ENCODE results near the gene ADAR.
"Not testable (repeated sequence)": the region's sequence is repeated elsewhere in the genome, so short reads cannot be mapped to it uniquely, and the experiment has no call there.

ADAR gene, protein sequence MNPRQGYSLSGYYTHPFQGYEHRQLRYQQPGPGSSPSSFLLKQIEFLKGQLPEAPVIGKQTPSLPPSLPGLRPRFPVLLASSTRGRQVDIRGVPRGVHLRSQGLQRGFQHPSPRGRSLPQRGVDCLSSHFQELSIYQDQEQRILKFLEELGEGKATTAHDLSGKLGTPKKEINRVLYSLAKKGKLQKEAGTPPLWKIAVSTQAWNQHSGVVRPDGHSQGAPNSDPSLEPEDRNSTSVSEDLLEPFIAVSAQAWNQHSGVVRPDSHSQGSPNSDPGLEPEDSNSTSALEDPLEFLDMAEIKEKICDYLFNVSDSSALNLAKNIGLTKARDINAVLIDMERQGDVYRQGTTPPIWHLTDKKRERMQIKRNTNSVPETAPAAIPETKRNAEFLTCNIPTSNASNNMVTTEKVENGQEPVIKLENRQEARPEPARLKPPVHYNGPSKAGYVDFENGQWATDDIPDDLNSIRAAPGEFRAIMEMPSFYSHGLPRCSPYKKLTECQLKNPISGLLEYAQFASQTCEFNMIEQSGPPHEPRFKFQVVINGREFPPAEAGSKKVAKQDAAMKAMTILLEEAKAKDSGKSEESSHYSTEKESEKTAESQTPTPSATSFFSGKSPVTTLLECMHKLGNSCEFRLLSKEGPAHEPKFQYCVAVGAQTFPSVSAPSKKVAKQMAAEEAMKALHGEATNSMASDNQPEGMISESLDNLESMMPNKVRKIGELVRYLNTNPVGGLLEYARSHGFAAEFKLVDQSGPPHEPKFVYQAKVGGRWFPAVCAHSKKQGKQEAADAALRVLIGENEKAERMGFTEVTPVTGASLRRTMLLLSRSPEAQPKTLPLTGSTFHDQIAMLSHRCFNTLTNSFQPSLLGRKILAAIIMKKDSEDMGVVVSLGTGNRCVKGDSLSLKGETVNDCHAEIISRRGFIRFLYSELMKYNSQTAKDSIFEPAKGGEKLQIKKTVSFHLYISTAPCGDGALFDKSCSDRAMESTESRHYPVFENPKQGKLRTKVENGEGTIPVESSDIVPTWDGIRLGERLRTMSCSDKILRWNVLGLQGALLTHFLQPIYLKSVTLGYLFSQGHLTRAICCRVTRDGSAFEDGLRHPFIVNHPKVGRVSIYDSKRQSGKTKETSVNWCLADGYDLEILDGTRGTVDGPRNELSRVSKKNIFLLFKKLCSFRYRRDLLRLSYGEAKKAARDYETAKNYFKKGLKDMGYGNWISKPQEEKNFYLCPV

DNA sequence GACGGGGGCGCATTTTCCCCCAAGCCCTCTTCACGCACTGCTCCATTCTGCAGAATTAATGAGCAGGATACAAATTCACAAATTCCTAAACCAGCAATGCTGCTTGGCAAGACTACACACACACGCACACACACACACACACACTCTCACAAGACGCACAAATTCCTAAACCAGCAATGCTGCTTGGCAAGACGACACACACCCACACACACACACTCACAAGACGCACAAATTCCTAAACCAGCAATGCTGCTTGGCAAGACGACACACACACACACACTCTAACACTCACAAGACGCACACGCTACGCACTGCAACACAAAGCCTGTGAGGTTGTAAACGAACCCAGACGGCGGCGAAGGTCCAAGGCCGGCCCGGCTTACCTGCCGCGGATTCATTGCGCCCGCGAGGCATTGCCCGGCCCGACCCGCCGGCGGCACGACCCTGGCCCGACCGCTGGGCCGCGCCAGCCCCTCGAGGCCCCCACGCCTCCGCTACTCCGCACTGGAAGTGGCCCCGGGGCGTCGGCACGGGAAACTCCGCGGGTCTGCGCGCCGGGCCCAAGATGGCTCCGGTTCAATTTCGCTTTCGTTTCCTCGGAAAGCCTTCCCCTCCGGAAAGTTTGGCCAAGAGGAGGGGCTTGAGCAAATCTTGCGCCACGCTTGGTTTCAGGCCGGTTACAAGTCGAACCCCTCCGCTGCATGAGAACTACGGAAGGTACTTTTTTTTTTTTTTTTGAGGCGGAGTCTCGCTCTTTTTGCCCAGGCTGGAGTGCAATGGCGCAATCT lies at the start of gene ADAR:
Gene ADAR (minus strand): TSS at position 578 of the 788 bp plus-strand sequence. CDS start 180 bp downstream, at position 398.
- DNase-seq (ENCODE audit: low read depth), result peak; percentile 99

DNA sequence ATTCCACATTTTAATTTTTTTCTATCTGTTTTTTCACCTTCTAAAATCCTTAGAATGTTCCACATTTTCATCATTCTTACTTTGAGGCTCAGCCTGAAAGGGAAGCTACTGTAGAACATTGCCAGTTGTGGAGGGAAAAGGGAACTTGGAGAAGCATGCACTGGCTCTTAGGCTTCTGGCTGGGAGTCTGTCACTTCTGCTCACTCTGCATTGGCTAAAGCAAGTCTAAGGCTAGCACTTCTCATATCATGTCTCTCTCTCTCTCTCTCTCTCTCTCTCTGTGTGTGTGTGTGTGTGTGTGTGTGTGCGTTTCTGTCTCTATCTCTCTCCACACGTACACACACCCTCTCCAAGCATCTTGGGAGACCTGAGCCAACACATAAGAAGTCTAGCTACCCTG lies 49.6 kb upstream of the ADAR start:
- DNase-seq (ENCODE audit: low read depth), result no peak

DNA sequence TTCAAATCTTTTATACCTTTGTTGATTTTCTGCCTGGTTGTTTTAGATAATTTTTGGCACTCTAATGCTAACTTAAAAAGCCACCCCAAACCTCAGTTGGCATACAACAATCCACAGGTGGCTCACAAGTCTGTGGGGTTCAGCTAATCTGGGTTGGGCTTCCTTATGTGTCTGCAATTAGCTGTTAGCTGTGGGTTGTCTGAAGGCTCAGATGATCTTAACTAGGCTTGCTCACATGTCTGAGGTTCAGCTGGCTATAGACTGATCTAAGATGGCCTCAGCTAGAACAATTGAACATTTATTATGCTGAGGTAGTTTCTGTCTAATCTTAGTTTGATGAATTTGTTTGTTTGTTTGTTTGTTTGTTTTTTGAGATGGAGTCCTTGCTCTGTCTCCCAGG lies 44.9 kb upstream of the ADAR start:
- no peak for DNase-seq (ENCODE audit: low read depth)

DNA sequence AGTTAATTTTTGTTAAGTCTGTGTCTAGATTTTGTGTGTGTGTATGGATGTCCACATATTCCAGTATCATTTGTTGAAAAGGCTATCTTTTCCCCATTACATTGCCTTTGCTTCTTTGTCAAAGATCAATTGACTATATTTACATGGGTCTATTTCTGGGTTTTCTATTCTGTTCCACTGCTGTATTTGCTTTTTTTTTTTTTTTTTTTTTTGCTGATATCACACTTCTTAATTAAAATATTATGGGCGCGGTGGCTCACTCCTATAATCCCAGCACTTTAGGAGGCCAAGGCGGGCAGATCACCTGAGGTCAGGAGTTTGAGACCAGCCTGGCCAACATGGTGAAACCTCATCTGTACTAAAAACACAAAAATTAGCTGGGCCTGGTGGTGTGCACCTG lies 36.7 kb upstream of the ADAR start:
- not testable (repeated sequence) for DNase-seq (ENCODE audit: low read depth)

DNA sequence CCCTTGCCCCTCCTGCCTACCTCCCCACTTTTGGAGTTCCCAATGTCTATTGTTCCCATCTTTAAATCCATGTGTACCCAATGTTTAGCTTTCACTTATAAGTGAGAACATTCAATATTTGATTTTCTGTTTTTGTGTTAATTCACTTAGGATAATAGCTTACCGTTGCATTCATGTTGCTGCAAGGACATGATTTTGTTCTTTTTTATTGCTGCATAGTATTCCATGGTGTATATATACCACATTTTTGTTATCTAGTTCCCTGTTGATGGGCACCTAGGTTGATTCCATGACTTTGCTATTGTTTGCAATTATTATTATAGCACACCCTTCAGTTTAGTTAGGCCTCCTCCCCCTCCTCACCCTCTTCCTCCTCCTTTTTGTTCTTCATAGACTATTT lies 33.5 kb upstream of the ADAR start:
- DNase-seq (ENCODE audit: low read depth), result no peak

DNA sequence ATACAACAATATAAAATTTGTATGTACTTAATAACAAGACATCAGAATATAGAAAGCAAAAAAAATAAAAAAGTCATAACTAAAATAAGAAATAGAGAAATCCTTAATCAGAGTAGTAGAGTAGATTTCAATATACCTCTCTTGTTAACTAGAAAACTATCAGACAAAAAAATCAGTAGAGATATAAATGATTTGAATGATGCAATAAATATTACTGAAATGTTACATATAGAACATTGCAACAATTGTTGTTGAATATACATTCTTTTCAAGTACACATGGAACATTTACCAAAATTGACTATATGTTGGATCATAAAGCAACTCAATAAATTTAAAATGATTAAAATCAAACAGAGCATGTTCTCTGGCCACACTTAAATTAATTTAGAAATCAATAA lies 31.9 kb upstream of the ADAR start:
- DNase-seq (ENCODE audit: low read depth), result no peak

DNA sequence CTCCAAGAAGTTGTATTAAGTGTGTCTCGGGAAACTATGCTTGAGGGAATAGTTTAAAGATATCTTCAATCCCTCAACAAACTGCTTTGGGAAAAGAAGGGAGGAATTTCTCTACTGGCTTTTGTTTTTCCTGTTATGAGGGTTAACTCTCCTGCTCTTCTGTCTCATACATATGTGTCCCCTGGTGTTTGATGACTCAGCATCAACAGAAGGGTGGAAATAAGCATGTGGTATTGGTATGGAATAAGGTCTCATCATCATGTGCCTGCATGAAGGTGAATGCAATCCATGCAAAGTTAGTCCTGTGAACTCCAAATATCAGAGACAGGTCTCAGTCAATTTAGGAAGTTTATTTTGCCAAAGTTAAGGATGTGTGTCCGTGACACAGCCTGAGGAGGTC lies 27.2 kb upstream of the ADAR start:
- no peak for DNase-seq (ENCODE audit: low read depth)

DNA sequence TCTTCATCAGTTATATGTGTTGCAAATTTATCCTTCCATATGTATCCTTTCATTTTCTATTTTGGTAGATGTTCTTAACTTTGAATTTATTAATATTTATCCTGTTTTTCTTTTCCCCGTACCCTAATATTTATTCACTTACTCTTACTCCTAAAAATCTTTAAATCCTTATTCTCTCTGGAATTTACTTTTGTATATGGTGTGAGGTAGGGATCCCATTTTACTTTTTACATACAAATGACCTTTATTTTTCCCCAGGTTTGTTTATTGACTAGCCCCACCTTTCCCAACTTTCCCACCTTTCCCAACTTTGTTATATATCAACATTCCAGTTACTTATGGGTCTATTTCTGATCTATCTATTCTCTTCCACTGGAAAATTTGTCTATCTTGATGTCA lies 21.7 kb upstream of the ADAR start:
- DNase-seq (ENCODE audit: low read depth), result no peak

DNA sequence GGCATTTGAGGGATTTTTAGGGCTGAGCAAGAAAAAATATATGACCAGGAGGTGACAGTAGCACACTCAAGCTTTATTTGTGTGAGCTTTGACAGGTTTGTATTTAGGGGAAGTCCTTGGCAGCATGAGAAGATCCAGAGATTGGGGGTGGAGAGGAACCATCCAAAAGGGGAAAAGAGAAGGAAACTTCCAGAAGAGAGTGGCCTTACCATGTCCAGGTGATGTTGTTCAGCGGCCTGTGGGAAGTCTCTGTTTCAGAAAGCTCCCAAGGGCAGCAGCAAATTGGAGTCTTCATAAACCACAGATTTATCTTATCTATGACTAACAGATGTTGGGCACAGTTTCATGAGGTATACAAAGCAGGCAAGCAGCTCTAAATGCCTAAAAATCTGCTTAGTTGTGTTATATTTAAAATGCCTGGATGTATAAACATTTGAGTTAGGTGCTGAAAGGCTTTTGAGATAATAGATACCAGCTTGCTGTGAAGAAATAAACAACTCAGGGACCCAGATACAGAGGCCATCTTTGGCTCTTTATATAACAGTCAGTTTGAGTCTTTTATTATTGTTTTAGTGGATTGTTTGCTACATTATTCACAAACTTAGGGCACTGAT lies 21.2 kb upstream of the ADAR start:
- DNase-seq (ENCODE audit: low read depth), result no peak

DNA sequence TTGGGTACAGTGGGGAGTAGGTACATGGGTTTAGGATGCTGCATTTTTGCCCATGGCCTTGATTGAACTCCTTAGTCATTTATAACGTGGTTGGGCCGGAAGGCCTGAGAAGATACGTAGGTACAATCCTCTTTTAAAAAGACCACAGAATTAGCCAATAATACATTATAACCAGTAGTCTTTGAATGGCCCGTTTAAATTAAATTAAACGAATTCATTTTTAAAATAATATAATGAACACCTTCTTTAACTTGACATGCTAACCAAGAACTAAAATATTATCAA lies 20.1 kb upstream of the ADAR start:
- no peak for DNase-seq (ENCODE audit: low read depth)

DNA sequence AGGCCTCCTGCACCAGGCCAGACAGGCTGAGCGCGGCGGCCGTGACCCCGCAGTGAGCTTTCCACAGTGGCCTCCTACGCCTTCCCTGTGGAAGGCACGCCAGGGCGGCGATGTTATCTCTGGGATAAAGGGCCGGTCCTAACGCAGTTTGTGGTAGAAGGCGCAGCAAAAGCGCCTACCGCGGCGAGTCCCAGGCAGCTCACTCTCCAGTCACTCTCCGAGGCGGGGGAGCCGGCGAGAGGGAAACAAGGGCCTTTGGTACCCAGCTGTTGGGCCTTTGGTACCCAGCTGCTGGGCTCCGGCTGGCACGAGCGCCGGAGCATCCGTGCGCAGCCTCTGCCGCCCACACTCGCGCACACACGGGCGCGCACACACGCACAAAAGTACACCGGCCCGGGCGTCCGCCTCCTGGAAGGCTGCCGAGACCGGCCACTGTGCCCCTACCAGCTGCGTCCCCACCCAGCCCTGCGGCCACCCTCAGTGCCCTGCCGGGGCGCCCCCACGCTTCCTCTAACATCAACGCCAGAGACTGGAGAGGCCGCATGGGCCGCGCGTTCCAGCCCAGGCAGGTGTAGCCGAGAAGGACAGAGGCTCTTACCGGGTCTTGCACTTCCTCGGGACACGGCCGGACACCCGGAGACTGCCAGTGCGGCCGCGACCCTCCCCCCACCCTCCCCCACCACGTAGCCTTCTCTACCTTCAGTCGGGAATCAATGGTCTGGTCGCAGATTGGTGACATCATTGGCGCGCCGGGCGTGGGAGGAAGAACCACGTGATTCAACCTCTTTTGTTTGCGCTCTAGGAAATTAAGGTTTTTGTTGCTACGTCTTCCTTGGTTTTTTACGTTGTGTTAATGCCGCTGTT lies 19.5 kb upstream of the ADAR start:
- DNase-seq (ENCODE audit: low read depth), result peak; percentile 90

DNA sequence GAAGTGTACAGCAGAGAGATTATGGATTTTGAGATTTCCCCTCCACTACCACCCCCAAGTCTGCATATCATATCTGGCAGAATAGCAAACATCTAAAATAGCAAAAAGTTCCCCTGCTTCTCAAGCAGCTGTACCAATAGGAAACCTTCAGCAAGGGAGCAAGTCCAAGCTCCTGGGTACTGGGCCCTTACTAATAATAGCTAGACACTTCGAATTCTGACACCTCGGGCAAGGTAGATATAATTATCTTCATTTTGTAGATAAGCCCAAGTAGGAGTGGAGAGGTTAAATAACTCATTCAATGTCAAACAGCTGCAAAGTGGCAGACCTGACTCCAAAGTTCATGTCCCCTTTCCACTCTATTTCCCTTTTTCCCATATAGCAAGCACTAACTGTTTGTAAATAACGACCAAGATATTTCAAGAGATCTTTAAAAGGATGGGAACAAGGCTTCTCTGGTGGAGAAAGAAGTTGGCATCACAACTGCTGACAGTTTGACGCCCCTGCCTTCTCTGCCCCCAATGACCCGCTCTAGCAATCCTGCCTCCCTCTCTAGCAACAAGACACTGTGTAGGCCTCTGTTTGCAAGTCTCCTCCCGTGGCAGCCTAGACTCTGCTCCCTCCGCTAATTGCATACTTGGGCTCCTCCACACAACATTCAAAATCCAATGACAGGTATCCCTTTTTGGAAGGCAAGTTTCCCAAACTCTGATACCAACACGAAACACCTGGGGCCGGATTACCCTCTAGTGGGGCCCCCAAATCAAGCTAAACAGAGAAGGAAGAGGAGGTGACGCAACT lies 18.7 kb upstream of the ADAR start:
- no peak for DNase-seq (ENCODE audit: low read depth)

DNA sequence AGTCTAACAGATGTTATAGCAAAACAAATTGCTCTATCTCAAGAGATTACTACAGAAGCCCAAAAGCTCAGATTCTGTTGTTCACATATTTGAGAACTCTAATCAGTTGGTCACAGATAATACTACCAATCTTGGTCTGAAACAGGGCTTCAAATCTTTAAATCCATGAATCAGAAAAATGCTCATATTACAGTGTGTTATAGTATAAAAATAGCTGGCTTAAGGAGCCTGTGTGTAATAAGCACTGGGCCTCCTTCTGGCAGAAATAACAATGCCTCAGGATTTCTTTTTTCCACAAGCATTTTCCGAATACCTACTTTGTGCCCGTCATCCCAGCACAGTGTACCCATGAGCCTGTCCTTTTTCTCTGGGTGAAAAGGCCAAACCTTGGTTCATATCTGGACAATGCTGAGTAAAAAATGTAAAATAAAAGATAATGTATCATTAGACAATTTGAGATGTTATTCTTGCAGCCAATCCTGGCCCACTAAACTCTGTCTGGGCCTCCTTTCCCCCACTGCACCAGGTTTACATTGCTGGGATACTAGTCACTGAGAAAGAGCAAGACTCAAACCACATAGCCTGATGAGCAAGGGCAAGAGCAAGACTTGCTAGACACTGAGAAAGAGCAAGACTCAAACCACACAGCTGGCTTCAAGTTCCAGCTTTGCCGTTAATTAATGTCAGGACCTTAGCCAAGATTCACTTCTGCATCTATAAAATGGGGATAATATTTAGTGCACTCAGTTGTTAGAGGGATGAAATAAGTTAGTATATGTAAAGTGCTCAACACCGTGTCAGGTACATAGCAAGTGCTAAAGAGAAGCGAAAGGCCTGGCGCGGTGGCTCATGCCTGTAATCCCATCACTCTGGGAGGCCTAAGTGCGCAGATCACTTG lies 17.0 kb upstream of the ADAR start:
- DNase-seq (ENCODE audit: low read depth), result peak; percentile 95

DNA sequence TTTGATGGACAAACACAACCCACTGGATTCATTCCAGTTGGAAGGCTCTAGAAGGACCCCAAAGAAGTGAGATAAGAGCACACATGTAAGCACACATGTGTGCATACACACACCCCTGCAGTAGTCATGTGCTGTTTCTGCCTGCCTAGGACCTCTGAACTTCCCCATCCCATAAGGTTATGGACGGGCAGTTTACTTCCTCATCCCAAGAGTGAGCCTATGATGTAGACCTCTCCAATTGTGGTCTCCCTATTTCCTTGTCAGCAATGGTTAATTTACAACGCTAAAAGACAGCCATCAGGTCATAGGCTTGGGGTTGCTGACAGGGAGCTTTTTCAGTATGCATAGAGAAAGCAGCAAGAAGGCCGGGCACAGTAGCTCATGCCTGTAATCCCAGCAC lies 15.4 kb upstream of the ADAR start:
- no peak for DNase-seq (ENCODE audit: low read depth)

DNA sequence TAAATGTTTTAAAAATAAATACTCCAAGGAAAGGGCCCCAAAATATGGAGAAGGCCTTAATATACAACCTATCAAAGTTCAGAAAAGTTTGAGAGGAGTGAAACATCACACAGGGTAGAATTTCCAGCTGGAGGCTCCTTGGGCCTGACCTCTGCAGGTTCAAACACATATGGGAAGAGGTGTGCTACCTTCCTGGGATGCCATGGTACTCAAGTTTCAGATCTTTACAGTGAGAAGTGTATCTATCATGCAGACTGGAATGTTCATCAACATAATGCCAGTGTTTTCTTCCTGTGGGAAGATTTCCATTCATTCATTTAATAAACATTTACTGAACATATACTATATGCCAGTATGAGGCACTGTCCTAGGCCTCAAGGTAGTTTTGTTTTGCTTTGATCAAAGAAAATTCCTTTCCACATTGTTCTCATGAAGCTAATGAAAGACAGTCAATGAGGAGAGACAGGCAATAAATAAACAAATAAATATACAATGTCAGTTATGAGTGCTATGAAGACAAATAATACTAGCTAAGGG lies 14.6 kb upstream of the ADAR start:
- DNase-seq (ENCODE audit: low read depth), result no peak

DNA sequence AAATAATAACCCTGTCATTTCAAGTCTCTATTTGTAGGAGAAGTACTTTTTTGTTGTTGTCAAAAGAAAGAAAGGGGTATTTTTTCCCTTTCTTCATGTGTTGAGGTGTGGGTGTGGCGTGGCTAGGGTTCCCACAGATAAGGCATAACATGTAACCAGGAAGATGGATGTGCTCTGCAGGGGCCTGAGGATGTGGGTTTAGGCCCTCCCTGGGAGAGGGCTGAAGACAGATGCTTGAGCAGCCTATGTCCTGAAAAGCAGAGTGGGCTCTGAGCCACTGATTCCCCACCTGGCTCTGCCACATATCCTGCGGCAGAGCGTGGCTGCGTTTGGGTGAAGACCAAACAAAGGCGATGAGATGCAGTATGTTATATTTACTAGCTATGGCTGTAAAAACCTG lies 13.9 kb upstream of the ADAR start:
- DNase-seq (ENCODE audit: low read depth), result no peak

DNA sequence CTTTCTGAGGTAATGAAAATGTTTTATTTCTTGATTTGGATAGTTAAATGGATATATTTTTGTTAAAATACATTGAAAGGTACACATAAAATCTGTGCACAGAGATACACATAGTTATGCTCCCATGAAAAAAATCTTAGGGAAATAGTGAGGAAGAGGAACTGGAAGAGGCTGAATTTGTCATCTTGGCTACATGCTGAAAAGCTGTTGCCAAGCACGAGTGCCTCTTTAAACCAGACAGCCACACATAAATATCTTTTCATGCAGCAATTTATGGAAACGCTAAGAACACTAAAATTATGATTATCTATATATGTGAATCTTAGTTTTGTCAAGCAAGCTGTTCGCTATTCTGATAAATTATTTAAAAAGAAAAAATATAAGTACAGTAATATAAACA lies 12.8 kb upstream of the ADAR start:
- no peak for DNase-seq (ENCODE audit: low read depth)

DNA sequence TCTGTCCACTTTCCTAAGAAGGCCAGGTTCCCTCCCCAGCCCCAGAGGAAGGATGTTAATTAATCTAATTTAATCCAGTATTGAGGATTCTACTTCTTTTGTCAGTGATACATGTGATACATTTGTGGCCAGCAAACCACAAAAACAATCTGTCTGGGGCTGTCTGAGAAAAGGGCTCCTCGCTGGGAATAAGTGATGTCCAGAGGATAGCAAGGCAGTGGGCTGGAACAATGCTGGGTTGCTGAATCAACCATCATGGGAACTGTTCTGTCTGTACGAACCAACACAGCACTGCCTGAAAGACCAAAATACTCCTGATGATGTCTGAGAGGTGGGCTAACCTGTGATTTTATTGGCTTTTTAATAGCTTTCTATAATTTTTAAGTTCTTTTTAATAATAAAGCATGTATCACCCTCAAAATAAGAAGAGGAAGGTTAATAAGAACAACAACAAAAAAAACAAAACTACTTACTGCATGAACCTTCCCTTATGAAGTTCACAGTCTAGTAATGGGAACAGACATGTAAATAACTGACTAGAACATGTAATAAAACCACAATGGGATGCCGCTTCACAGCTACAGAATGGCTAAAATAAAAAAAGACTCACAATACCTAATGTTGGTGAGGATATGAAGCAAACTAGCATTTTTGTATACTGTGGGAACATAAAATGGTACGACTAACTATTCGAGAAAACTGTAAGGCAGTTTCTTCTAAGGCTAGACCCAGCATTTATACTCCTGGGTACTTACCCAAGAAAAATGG lies 11.4 kb upstream of the ADAR start:
- no peak for DNase-seq (ENCODE audit: low read depth)

Measured in iris pigment epithelial cell (primary cell).